Measurements from ENCODE around the gene APC. TPM values are rescaled to one million over a fixed set of nuclear protein-coding genes. Genes with fewer than 3 reads are reported as not detected.

Gene APC
- total and polyA plus RNA-seq, 2 donors (not counting 1 experiment from before 2014, with no cell fraction given) = 8.1 to 55.8 TPM

DNA sequence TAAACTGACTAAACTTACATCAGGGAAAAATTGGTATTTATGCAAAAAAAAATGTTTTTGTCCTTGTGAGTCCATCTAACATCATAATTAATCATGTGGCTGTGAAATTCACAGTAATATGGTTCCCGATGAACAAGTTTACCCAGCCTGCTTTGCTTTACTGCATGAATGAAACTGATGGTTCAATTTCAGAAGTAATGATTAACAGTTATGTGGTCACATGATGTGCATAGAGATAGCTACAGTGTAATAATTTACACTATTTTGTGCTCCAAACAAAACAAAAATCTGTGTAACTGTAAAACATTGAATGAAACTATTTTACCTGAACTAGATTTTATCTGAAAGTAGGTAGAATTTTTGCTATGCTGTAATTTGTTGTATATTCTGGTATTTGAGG lies 106.8 kb downstream of the APC start:
- H3K4me1 Mint-ChIP-seq = peaks cover 5% of the 10 kb centered on the region
- Histone ChIP-seq H3K4me1 (ENCODE audit: control insufficient read depth in 2 of 2, insufficient read depth in 2 of 2, low read length in 2 of 2) (peaks cover 0 to 9% of the 10 kb centered on the region in 2 donors), H3K9ac (ENCODE audit: low read length) (no peak overlapping the region), H3K4me2 (replicated peaks; ENCODE audit: low read depth, low read length, poor library complexity, severe bottlenecking) (no peak overlapping the region), H3K27me3 (replicated peaks in 1 of 4; ENCODE audit: control extremely low read depth in 1 of 4, control insufficient read depth in 3 of 4, insufficient read depth in 4 of 4, low read length in 3 of 4) (no peaks in the 10 kb centered on the region), H2AFZ (ENCODE audit: insufficient read depth, low read depth, low read length, poor library complexity, severe bottlenecking) (no peak overlapping the region), H3K36me3 (replicated peaks in 1 of 2; ENCODE audit: control extremely low read depth in 1 of 2, control insufficient read depth in 1 of 2, extremely low read depth in 1 of 2, insufficient read depth in 2 of 2, low read length in 1 of 2) (peaks cover 0 to 3% of the 10 kb centered on the region in 2 experiments), H3K79me2 (ENCODE audit: control insufficient read depth, insufficient read depth, low read length) (no peaks in the 10 kb centered on the region), H4K20me1 (ENCODE audit: control insufficient read depth, insufficient read depth, low read length, poor library complexity, severe bottlenecking) (no peaks in the 10 kb centered on the region), H3K9me3 (ENCODE audit: control extremely low read depth in 1 of 3, control insufficient read depth in 2 of 3, insufficient read depth in 1 of 3, low read length in 2 of 3) (no peaks in the 10 kb centered on the region), H3K4me3 (ENCODE audit: control extremely low read depth in 1 of 5, extremely low read depth in 1 of 5, insufficient read depth in 1 of 5, low read depth in 2 of 5, low read length in 4 of 5) (no peak overlapping the region), H3K27ac (ENCODE audit: low read length in 2 of 2) (no peak overlapping the region)
- TF ChIP-seq EZH2 (IDR thresholded peaks at IDR 0.05; ENCODE audit: borderline replicate concordance, insufficient read depth, low read depth, low read length, poor library complexity, severe bottlenecking) = no peak
- TF ChIP-seq, protein P1, sequence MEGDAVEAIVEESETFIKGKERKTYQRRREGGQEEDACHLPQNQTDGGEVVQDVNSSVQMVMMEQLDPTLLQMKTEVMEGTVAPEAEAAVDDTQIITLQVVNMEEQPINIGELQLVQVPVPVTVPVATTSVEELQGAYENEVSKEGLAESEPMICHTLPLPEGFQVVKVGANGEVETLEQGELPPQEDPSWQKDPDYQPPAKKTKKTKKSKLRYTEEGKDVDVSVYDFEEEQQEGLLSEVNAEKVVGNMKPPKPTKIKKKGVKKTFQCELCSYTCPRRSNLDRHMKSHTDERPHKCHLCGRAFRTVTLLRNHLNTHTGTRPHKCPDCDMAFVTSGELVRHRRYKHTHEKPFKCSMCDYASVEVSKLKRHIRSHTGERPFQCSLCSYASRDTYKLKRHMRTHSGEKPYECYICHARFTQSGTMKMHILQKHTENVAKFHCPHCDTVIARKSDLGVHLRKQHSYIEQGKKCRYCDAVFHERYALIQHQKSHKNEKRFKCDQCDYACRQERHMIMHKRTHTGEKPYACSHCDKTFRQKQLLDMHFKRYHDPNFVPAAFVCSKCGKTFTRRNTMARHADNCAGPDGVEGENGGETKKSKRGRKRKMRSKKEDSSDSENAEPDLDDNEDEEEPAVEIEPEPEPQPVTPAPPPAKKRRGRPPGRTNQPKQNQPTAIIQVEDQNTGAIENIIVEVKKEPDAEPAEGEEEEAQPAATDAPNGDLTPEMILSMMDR (IDR thresholded peaks at IDR 0.05) = no peak
- no peaks in the 10 kb centered on the region for H3K9me3 Mint-ChIP-seq (ENCODE audit: insufficient read depth)
- no peak for ATAC-seq (ENCODE audit: low read depth)
- no peak overlapping the region for H3K4me3 Mint-ChIP-seq
- POLR2A ChIA-PET = no interaction called here
- DNase-seq = no peak
- no peaks in the 10 kb centered on the region for H3K27me3 Mint-ChIP-seq
- CTCF ChIA-PET = interaction anchor here (0.8 to 1.0 kb wide), 2 partner anchors 19 to 291 kb away, joined by 3 read pairs; no protein-coding TSS in a partner anchor
- intact Hi-C loops (cut with micrococcal nuclease) = loop anchor here (10.0 kb wide), 1 partner anchor 50 kb away; no protein-coding TSS in a partner anchor
- no peak overlapping the region for H3K27ac Mint-ChIP-seq
- WGBS (ENCODE audit: insufficient coverage) = no CpG with 5 or more reads among the region's 1 CpG

- WGBS (ENCODE audit: insufficient coverage) = 97% methylated on average over 5 of the region's 5 CpGs
- Mint-ChIP-seq H3K4me3 (no peak overlapping the region), H3K27ac (peak overlapping the region; percentile 50), H3K27me3 (peaks cover 3% of the 10 kb centered on the region), H3K9me3 (ENCODE audit: insufficient read depth) (no peaks in the 10 kb centered on the region), H3K4me1 (peaks cover 5% of the 10 kb centered on the region)
- CTCF ChIA-PET = interaction anchor here (1.4 kb wide), 1 partner anchor 13 kb away, joined by 4 read pairs; no protein-coding TSS in a partner anchor
- ATAC-seq (ENCODE audit: low read depth) (no peak), DNase-seq (no peak)
- Histone ChIP-seq H3K79me2 (ENCODE audit: control insufficient read depth, insufficient read depth, low read length) (no peaks in the 10 kb centered on the region), H3K9me3 (ENCODE audit: control extremely low read depth in 1 of 3, control insufficient read depth in 2 of 3, insufficient read depth in 1 of 3, low read length in 2 of 3) (no peaks in the 10 kb centered on the region), H3K4me1 (ENCODE audit: control insufficient read depth in 2 of 2, insufficient read depth in 2 of 2, low read length in 2 of 2) (peaks cover 0 to 9% of the 10 kb centered on the region in 2 donors), H3K36me3 (replicated peaks in 1 of 2; ENCODE audit: control extremely low read depth in 1 of 2, control insufficient read depth in 1 of 2, extremely low read depth in 1 of 2, insufficient read depth in 2 of 2, low read length in 1 of 2) (no peaks in the 10 kb centered on the region), H2AFZ (ENCODE audit: insufficient read depth, low read depth, low read length, poor library complexity, severe bottlenecking) (no peak overlapping the region), H3K4me2 (replicated peaks; ENCODE audit: low read depth, low read length, poor library complexity, severe bottlenecking) (no peak overlapping the region), H3K27me3 (replicated peaks in 1 of 4; ENCODE audit: control extremely low read depth in 1 of 4, control insufficient read depth in 3 of 4, insufficient read depth in 4 of 4, low read length in 3 of 4) (no peaks in the 10 kb centered on the region), H3K4me3 (ENCODE audit: control extremely low read depth in 1 of 5, extremely low read depth in 1 of 5, insufficient read depth in 1 of 5, low read depth in 2 of 5, low read length in 4 of 5) (no peak overlapping the region), H3K27ac (ENCODE audit: low read length in 2 of 2) (no peak overlapping the region), H3K9ac (ENCODE audit: low read length) (no peak overlapping the region), H4K20me1 (ENCODE audit: control insufficient read depth, insufficient read depth, low read length, poor library complexity, severe bottlenecking) (no peaks in the 10 kb centered on the region)
- POLR2A ChIA-PET = no interaction called here
- no peak for TF ChIP-seq EZH2 (IDR thresholded peaks at IDR 0.05; ENCODE audit: borderline replicate concordance, insufficient read depth, low read depth, low read length, poor library complexity, severe bottlenecking)
- TF ChIP-seq, protein P1 (IDR thresholded peaks at IDR 0.05) = no peak
- intact Hi-C loops (cut with micrococcal nuclease) = loop anchor here (5.0 to 10.0 kb wide), 3 partner anchors 52 to 116 kb away; no protein-coding TSS in a partner anchor
Measured at GRCh38 chr5:112846556-112846955, 108.9 kb downstream of the APC start.

Data from B cell (primary cell).